ENCODE measurements around the gene WDR48.

Gene WDR48

DNA sequence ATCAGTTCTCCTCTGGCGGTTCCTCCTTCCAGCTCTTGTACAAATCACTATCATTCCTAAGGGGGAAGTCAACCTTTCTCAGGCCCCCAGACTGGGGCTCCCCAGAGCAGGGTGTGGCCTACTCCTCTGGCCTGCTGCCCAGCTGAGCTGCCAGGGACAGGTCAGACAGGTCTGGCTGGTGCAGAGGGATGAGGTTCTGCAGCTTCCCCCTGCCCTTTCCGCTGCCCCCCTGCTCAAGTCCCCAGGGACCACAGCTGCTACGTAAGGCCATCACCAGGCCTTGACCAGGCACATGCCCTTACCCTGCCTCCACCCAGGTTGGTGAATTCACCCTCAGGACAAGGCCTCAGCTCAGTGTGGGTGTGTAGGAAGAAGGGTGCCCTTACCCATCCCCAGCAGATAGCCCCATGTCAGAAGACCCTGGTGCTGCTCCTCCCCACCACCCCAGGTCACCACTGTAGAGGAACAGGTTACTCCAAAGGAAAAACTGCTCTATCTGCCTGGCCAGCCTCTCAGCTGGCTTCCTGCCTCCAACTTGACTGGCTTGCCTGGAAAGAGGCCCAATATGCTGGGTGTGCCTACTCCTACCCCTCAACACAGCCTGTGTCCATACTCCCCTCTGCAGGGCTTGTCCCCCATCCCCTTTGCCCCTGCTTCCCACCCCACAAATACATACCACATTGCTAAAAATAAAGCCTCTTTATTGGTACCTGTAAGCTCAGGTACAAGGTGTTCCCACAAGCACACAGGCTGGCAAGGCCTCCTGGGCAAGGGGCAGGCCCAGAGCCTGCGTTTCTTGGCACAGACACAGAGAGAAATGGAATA lies 89.6 kb downstream of the WDR48 start:
- DNase-seq, result peak in 1 of 2 experiments; percentile 23

DNA sequence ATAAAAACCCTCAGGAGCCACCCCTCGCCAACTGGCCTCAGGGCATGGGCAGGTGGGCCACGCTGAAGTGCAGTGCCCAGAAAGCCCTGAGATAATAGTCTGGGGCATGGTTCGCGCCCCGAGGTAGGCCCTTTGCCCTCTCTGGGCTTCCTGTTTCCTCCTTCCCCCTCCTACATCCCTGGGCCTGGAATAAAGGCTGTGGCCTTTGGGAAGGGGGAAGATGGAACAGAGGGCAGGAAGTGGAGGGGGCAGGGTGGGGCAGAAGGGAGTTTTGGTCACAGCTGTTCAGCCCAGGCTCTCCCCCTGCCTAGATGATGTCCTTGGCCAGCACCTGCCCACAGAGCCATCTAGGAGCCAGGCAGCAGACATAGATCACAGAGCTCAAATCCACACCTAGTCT lies 90.3 kb downstream of the WDR48 start:
- DNase-seq, result no peak

DNA sequence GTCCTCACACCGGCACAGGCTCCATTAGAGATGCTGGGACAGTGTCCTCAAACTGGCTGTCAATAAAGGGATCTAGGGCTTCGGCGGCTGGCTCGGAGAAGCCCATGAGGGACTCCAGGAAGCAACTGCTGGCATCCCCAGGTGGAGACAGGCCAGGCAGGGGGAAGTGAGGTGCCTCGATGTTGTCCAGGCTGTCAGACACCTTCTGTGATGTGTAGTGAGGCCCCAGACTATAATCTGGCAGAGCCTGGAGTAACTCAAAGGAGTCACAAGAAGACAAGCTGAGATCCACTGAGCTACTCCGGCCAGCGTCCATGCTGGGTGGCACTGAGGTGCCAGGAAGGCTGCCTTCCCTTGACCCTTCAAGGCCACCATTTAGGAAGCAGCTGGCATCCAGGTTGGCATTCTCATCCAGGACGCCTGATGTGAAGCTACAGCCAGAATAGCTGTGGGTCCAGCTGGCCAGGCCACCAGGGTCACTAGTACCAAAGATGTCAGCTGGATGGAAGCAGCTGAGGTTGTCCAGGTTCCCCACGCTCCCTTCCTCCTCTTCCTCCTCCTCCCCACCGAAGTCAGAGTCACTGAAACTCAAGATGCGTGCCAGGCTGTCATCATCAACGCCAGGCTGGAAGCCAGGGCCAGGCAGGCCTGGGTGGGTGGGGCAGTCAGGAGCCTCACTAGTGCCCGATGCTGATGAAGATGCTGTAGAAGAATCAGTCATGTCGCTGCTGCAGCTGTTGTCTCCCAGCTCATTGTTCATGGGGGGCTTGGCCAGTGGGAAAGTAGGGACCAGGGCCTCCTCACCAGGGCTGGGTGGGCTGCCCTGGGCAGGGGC lies 91.5 kb downstream of the WDR48 start:
- DNase-seq, result no peak

DNA sequence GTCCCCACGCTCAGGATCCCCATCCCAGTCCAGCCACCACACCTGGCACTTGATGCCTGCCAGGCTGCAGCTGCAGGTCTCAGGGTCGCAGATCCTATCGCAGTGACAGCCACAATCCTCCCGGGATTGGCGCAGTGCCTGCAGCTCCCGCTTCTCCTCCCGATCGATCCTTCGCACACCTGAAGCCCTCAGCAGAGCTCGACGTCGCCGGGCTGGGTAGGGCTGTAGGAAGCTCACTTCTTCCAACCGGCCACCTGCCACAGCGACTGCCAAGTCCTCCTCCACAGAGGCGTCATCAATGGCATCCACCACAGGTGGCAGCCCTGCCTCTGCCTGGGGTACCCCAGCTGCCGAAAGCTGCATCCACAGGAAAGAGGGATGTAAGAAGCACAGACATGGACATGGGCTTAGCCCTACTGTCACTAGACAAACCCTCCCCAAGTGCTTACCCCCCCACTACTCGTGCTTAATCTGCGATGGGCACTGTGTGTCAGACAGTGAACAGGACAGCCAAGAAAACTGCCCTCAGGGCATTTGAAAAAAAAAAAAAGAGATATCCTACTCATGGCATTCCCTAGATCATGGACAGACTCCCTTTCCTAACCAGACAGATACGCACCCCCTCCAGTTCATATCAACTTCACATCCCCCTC lies 92.4 kb downstream of the WDR48 start:
- no peak for DNase-seq

DNA sequence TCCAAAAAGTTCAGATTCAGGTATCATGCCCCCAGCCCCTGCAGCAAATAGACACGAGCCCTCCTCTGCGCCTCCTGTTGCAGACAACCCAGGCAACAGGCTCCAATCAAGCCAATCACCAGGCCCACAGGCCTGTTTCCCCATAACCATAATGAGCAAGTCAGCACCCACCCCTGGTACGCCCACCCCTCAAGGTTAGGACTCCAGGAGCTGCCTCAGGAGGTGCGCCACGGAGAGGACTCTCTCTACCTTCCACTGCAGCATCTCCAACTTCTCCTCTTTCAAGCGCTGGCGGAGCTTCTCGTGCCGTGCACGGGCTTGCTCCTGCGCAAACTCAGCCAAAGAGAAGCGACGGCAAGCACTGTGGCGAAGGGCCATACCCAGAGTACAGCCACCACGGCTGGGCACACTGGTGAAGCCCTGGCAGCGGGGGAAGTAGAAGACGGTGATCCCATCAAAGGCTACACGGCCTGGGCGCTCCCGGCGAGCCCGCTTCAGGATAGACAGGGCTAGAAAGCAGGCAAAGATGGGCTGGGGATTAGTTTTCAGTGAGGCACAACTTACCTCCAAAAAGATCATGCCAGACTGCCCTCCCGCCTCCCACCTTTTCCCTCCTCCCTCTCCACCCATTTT lies 93.0 kb downstream of the WDR48 start:
- no peak for DNase-seq

DNA sequence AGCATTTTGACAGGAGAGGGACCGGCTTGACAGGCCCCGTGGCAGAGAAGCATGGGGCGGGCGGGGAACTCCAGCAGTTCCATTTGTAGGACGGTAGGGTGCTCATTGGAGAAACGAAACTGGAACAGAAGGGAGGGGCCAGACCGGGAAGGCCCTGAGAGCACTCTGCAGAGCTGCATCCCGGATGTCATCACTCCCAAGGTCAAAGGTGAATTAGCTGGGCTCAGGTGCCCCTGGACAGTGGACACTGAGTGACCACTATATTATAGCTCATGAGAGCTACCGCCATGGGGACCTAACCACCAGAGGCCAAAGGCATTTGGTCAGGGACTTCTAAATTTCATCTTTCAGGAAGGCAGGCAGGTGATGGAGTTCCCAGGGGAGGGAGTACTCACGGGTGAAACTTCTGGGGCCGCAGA lies 94.3 kb downstream of the WDR48 start:
- no peak for DNase-seq

Measured in SW 1271 (cell line).